Activated B cell treated with CpG ODN at 0.5 μM for 24 hours (primary cell): Measurements from ENCODE around the gene HEMGN. TPM values are rescaled to one million over a fixed set of nuclear protein-coding genes. Genes with fewer than 3 reads are reported as not detected.

Experiments
- ATAC-seq: fragments of 200-7000 bp; cut with Tn5 transposase; one replicate; pipeline ENCODE4 v1.10.0; 2021; ENCODE audit warnings: low read depth, mild to moderate bottlenecking, moderate library complexity
- CTCF ChIA-PET: fragments of 350-600 bp; sonication (Branson Sonifier 250); formaldehyde crosslinking; loops from one replicate; lab custom pipeline; 2021; ENCODE audit warnings: antibody characterized with exemption; lab: Charles Lee
- POLR2A ChIA-PET: fragments of 350-600 bp; sonication (Branson Sonifier 250); formaldehyde crosslinking; loops from one replicate; lab custom pipeline; 2021; ENCODE audit warnings: antibody characterized with exemption; lab: Charles Lee
- DNase-seq: peaks from one replicate; pipeline ENCODE4 v3.0.0; 2022
- H3K27ac Mint-ChIP-seq: one replicate; pipeline ENCODE4 v1.8.0; 2020; ENCODE audit warnings: mixed read lengths
- H3K27me3 Mint-ChIP-seq: one replicate; pipeline ENCODE4 v1.8.0; 2021; ENCODE audit warnings: mixed read lengths
- H3K36me3 Mint-ChIP-seq: one replicate; pipeline ENCODE4 v1.8.0; 2021; ENCODE audit warnings: low read depth, mixed read lengths
- H3K4me1 Mint-ChIP-seq: one replicate; pipeline ENCODE4 v1.8.0; 2021; ENCODE audit warnings: mixed read lengths
- H3K4me3 Mint-ChIP-seq: one replicate; pipeline ENCODE4 v1.8.0; 2020; ENCODE audit warnings: mild to moderate bottlenecking, mixed read lengths
- H3K9me3 Mint-ChIP-seq: one replicate; pipeline ENCODE4 v1.8.0; 2020; ENCODE audit warnings: mixed read lengths
- intact Hi-C: fragments of 100-400 bp; cut with micrococcal nuclease; formaldehyde crosslinking; loops from one replicate; pipeline ENCODE4 v1.15.1; 2024
- total RNA-seq: library from RNA; stranded (reverse); gene quantifications from 2 replicates; pipeline ENCODE4 v1.2.3, GENCODE V29; 2022
- TF ChIP-seq, protein P1 (sequence below): fragments of 200-600 bp; IDR thresholded peaks from one replicate; pipeline ENCODE4 v1.8.0; 2022; ENCODE audit warnings: antibody characterized with exemption, mild to moderate bottlenecking

HEMGN gene
- total RNA-seq, 1 donor from 2014 or later: 0.11 TPM

- ChIA-PET CTCF (no interaction called here), POLR2A (no interaction called here)
- no peak overlapping the region for H3K4me3 Mint-ChIP-seq
- DNase-seq (no peak), ATAC-seq (no peak)
- no peak overlapping the region for H3K27ac Mint-ChIP-seq
- H3K4me1 Mint-ChIP-seq: peaks cover 25% of the 10 kb centered on the region
- TF ChIP-seq, protein P1, sequence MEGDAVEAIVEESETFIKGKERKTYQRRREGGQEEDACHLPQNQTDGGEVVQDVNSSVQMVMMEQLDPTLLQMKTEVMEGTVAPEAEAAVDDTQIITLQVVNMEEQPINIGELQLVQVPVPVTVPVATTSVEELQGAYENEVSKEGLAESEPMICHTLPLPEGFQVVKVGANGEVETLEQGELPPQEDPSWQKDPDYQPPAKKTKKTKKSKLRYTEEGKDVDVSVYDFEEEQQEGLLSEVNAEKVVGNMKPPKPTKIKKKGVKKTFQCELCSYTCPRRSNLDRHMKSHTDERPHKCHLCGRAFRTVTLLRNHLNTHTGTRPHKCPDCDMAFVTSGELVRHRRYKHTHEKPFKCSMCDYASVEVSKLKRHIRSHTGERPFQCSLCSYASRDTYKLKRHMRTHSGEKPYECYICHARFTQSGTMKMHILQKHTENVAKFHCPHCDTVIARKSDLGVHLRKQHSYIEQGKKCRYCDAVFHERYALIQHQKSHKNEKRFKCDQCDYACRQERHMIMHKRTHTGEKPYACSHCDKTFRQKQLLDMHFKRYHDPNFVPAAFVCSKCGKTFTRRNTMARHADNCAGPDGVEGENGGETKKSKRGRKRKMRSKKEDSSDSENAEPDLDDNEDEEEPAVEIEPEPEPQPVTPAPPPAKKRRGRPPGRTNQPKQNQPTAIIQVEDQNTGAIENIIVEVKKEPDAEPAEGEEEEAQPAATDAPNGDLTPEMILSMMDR: no peak
- no peaks in the 10 kb centered on the region for H3K27me3 Mint-ChIP-seq
- H3K36me3 Mint-ChIP-seq: peaks cover 84% of the 10 kb centered on the region
- intact Hi-C loops: no loop called here
- no peaks in the 10 kb centered on the region for H3K9me3 Mint-ChIP-seq
Observed at GRCh38 chr9:97911970-97912369, 26.0 kb downstream of the HEMGN start.

DNA sequence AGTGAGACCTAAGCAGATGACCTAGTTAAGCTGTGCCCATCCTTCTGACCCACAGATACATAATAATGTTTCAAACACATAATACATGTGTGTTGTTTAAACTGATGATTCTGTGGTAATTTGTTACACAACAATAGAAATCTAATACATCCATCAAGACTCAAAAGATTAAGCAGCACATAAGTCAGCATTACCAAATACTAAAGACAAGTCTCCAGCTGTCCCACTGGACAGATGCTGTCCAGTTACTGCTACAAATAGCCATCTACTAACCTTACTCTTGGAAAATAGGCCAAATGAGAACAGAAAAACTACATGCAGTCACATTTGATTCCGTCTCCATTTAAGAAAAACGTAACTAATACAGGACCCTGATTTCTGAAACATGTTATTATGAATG lies 26.4 kb downstream of the HEMGN start:
- TF ChIP-seq, protein P1: no peak
- Mint-ChIP-seq H3K4me3 (no peak overlapping the region), H3K4me1 (peaks cover 26% of the 10 kb centered on the region), H3K27me3 (no peaks in the 10 kb centered on the region), H3K27ac (no peak overlapping the region), H3K36me3 (peaks cover 81% of the 10 kb centered on the region), H3K9me3 (no peaks in the 10 kb centered on the region)
- intact Hi-C loops: no loop called here
- CTCF ChIA-PET: no interaction called here
- ATAC-seq (no peak), DNase-seq (no peak)
- POLR2A ChIA-PET: no interaction called here

DNA sequence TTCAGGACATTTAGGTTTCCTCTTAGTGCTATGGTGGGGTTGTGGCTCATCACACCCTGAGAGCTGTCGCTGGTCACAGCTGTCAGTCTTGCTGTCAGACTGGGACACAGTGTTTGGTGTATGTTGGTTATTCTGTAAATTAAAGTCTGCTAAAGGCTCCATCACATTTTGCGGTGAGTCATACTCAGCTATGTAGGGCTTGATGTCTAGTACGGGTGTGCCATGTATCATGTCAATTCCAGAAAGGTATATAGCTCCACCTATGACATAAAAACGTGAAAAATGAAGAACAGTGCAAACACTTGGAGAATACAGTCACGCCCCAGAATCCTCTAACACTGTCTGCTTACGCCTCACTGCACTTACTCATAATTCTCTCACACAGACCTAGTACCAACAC lies 27.6 kb downstream of the HEMGN start:
- ChIA-PET POLR2A (interaction anchor here (1.2 kb wide), 1 partner anchor 12 kb away, joined by 6 read pairs; the partner anchor contains the start of gene TRMO), CTCF (interaction anchor here (1.8 kb wide), 1 partner anchor 9 kb away, joined by 7 read pairs; no protein-coding TSS in a partner anchor)
- ATAC-seq (no peak), DNase-seq (no peak)
- H3K9me3 Mint-ChIP-seq: no peaks in the 10 kb centered on the region
- H3K4me1 Mint-ChIP-seq: peaks cover 36% of the 10 kb centered on the region
- H3K4me3 Mint-ChIP-seq: no peak overlapping the region
- no peaks in the 10 kb centered on the region for H3K27me3 Mint-ChIP-seq
- H3K36me3 Mint-ChIP-seq: peaks cover 81% of the 10 kb centered on the region
- intact Hi-C loops: no loop called here
- TF ChIP-seq, protein P1: no peak
- no peak overlapping the region for H3K27ac Mint-ChIP-seq

- Mint-ChIP-seq H3K36me3 (peaks cover 81% of the 10 kb centered on the region), H3K4me1 (peaks cover 39% of the 10 kb centered on the region), H3K27me3 (no peaks in the 10 kb centered on the region), H3K27ac (no peak overlapping the region), H3K9me3 (no peaks in the 10 kb centered on the region), H3K4me3 (no peak overlapping the region)
- TF ChIP-seq, protein P1: no peak
- ATAC-seq (no peak), DNase-seq (no peak)
- intact Hi-C loops: no loop called here
- ChIA-PET CTCF (interaction anchor here (0.6 kb wide), 1 partner anchor 40 kb away, joined by 5 read pairs; no protein-coding TSS in a partner anchor), POLR2A (interaction anchor here (0.7 to 1.5 kb wide), 2 partner anchors 13 to 50 kb away, joined by 4 read pairs; partner anchors contain the start of gene TRMO)
Observed at GRCh38 chr9:97908705-97909104, 29.3 kb downstream of the HEMGN start.

DNA sequence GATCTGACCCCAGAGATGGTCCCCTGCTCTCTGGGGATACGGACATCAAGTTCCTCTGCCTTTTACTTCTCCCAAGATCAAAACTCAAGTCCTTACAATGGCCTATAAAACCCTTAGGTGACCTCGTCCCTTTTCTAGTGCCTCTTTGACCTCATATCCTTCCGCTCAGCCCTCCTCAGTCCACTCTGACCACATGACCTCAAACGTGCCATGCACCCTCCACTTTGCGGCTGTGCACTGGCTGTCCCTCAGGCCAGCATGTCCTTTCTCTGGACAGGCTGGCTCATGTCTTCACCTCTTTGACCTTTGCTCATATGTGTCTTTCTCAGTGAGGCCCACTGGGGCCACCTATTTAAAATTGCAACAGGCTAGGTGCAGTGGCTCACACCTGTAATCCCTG lies 30.3 kb downstream of the HEMGN start:
- CTCF ChIA-PET: no interaction called here
- intact Hi-C loops: no loop called here
- no peak for ATAC-seq
- Mint-ChIP-seq H3K27me3 (no peaks in the 10 kb centered on the region), H3K4me1 (peaks cover 42% of the 10 kb centered on the region), H3K4me3 (peak overlapping the region; percentile 6), H3K36me3 (peaks cover 81% of the 10 kb centered on the region), H3K9me3 (no peaks in the 10 kb centered on the region), H3K27ac (peak overlapping the region; percentile 76)
- POLR2A ChIA-PET: interaction anchor here (1.5 kb wide), 1 partner anchor 14 kb away, joined by 4 read pairs; the partner anchor contains the start of gene TRMO
- no peak for DNase-seq
- TF ChIP-seq, protein P1: no peak
